GM03348 (cell line): ENCODE measurements around the gene PLGLB2.
"Not testable (repeated sequence)": the region's sequence is repeated elsewhere in the genome, so short reads cannot be mapped to it uniquely, and the experiment has no call there.

Experiments
- DNase-seq: peaks from one replicate; pipeline ENCODE4 v3.0.0; 2012; ENCODE audit warnings: low spot score

The PLGLB2 gene

DNA sequence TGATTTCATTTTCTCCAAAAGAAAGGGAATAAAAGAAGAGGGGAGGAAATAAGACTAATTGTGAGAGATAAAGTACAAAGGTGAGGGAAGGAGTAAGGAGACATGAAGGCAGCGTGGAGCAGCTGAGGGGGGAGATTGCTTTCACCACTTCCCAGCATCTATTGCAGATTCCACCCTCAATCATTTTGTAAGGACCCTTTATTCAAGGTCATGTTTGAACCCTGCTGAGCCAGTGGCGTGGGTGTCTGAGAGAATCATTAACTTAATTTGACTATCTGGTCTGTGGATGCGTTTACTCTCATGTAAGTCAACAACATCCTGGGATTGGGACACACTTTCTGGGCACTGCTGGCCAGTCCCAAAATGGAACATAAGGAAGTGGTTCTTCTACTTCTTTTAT is at the start of gene PLGLB2:
Gene PLGLB2, plus strand, starts transcription at position 297 of the 400 bp plus-strand sequence. Its CDS starts 67 bp downstream, at position 364.
- not testable (repeated sequence) for DNase-seq

- DNase-seq, result not testable (repeated sequence)
Observed at GRCh38 chr2:87704572-87705323, 43.1 kb upstream of the PLGLB2 start.

- DNase-seq, result not testable (repeated sequence)
Observed at GRCh38 chr2:87708368-87708767, 39.5 kb upstream of the PLGLB2 start.

DNA sequence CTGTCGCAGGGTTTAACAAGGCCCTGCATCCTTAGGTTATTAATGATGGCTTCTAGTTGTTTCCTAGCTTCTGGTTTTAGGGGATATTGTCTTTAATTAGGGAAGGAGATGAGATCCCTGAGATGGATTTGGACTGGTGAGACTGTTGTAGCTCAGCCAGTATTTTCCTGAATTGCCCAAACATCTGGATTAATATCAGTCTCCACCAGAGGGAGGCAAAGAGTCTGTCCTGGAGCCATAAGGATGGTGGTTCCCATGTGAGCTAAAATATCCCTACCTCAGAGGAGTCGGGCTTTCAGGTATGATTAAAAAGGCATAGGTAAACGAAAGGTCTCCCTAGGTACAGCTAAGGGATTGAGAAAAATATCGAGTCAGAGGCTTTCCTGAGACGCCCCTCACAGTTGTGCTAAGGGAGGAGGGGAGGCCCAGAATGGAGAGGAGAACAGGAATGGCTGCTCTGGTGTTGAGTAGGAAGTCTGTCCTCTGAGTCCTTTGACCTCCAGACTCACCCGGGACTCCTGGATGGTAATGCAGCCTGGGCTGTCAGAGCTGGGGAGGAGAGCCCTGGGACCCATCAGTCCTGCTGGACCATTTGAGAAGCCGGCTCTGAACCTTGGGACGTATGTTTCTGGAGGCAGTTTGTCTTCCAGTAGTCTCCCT is 19.8 kb upstream of the PLGLB2 start:
- not testable (repeated sequence) for DNase-seq

DNA sequence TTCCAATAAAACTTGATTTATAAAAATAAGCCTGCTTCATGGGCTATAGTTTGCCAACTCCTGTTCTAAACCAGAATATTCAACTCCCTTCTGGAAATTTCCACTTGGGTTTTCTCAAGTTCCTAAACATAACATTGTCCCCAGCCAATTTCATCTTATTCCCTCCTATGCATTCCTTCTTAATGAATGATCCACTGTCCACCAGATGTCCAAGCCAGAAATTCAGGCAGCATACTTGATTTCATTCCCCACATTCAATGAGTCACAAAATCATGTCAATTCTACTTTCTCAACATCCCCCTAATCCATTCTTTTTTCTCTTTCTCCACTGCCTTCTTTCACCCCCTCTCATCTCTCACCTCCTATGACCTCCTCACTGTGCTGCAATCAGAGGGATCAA is 7.0 kb upstream of the PLGLB2 start:
- not testable (repeated sequence) for DNase-seq

- DNase-seq, result not testable (repeated sequence)
Observed at GRCh38 chr2:87742393-87743108, 5.3 kb upstream of the PLGLB2 start.

- DNase-seq, result not testable (repeated sequence)
Observed at GRCh38 chr2:87743638-87744037, 4.2 kb upstream of the PLGLB2 start.

DNA sequence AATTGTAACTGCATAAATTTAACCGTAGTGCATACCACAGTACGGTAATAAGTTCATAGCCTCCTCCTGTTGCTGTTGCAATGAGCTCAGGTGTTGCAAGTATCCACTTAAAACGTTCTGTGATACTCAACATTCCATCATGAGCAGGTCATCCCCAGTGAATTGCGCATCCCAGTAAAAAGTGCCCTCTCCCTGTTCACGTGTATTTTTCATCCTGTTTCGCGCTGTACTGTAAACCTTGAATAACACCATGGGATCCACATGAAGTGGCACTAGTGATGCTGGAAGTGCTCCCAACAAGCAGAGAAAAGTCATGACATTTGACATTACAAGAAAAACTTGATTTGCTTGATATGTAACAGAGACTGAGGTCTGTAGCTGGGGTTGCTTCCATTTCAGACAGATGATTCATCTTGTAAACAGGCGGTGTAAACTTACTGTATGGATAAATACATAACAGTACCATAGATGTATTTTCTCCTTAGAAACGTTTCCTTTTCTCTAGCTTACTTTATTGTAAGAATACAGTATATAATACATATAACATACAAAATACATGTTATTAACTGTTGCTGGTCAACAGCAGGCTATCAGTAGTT is 2.4 kb upstream of the PLGLB2 start:
- DNase-seq, result not testable (repeated sequence)

DNA sequence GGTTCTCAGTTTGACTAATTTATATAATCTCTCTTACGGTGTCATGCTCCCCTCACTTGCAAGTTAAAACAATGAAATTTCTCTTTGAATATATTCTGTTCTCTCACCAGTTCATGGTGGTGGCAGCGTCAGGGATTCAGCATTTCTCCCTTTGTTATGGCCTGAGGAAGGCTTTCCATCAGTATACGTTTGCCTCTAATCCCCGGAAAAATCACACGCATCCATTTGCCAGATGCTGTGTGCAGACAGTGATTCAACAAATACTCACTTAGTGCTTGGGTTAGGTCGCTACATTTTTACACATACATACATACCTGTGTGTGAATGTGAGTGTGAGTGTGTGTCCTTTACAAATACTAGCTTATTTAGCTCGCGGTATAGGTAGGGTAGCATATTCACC is 637 bp downstream of the PLGLB2 start:
- not testable (repeated sequence) for DNase-seq

DNA sequence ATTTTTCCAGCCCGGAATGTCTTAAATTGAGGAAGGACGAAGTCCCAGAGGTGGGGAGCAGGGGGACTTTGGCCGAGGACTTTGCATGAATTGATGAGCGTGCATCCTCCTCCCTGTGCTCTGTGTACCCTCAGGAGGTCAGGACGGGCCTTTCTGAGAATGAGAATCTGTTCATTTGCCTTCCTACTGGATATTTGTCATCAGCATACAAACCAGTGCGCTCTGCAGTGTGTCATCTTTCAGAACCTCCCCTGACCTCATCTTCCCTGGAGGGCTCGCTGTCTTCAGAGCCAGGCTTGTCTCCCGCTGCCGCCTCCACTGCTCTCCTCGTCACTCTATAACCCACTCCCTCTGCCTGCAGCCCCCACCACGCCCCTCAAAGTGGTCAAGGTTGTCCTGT is 2.7 kb downstream of the PLGLB2 start:
- not testable (repeated sequence) for DNase-seq

DNA sequence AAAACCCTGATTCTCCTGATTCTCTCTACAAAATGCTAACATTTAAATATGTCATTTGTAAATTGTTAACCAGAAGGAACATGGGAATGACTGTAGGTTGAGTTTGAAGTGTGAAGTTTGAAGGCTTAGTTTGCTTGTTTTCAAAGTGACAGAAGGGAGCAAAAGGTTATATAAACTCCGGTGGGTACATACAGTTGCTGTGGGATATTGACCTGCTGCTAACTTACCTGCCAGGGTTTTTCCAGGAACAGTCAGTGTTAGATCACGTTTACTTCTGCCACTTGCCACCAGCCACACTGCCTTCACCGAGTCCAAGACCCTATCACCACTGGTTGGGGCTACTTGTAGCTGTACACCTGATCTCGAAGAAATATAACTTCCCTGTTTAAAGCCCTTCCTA is 6.9 kb downstream of the PLGLB2 start:
- DNase-seq, result not testable (repeated sequence)
